ENCODE results near the gene TMEM245.

DNA sequence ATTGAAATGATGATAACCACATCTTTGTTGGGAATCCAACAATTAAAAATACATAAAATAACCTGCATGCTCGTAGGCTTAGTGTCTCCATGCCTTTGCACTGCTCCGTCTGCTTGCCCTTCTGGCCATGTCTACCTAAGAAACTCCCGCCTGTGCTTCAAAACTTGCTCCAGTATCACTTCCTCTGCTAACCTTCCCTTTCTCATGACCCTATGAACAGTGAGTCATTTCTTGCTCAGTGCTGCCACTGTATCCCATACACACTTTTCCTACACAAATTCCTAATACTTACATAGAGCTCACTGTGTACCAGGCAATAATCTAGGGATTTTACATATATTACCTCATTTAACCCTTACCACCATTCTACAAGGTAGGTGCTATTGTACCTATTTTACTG lies 33.5 kb downstream of the TMEM245 start:
- TF ChIP-seq POLR2A (IDR thresholded peaks at IDR 0.05), result no peak
- TF ChIP-seq, protein P1, sequence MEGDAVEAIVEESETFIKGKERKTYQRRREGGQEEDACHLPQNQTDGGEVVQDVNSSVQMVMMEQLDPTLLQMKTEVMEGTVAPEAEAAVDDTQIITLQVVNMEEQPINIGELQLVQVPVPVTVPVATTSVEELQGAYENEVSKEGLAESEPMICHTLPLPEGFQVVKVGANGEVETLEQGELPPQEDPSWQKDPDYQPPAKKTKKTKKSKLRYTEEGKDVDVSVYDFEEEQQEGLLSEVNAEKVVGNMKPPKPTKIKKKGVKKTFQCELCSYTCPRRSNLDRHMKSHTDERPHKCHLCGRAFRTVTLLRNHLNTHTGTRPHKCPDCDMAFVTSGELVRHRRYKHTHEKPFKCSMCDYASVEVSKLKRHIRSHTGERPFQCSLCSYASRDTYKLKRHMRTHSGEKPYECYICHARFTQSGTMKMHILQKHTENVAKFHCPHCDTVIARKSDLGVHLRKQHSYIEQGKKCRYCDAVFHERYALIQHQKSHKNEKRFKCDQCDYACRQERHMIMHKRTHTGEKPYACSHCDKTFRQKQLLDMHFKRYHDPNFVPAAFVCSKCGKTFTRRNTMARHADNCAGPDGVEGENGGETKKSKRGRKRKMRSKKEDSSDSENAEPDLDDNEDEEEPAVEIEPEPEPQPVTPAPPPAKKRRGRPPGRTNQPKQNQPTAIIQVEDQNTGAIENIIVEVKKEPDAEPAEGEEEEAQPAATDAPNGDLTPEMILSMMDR (IDR thresholded peaks at IDR 0.05), result no peak
